Liver (tissue), 9 donors: Measurements from ENCODE around the gene RALGAPA2. TPM values are rescaled to one million over a fixed set of nuclear protein-coding genes. Genes with fewer than 3 reads are reported as not detected.

Experiments used
- DNase-seq: peaks from one replicate; pipeline ENCODE4 v3.0.0-alpha.2; 2017; ENCODE audit warnings: low spot score
- H3K27ac ChIP-seq, 2 donors: one replicate each; pipeline ENCODE4 v1.7.0; 2013; ENCODE audit warnings: inconsistent platforms in 2 of 2, low read length in 2 of 2, control low read depth in 1 of 2, low read depth in 1 of 2, mild to moderate bottlenecking in 1 of 2
- H3K27me3 ChIP-seq, 4 donors: one replicate each; pipeline versions ENCODE4 v1.6.1 to v1.7.0; 2013; ENCODE audit warnings: low read length in 3 of 4, inconsistent platforms in 1 of 4, mild to moderate bottlenecking in 1 of 4, moderate library complexity in 1 of 4; ENCODE audit not compliant: control insufficient read depth in 4 of 4, insufficient read depth in 4 of 4
- H3K36me3 ChIP-seq, 4 donors: one replicate each; pipeline versions ENCODE4 v1.6.1 to v1.7.0; 2013; ENCODE audit warnings: low read length in 3 of 4, mild to moderate bottlenecking in 3 of 4, low read depth in 1 of 4, moderate library complexity in 1 of 4; ENCODE audit not compliant: control insufficient read depth in 4 of 4, insufficient read depth in 3 of 4
- H3K4me1 ChIP-seq, 4 donors: one replicate each; pipeline versions ENCODE4 v1.6.1 to v1.7.0; 2013; ENCODE audit warnings: low read length in 3 of 4, mild to moderate bottlenecking in 3 of 4, moderate library complexity in 1 of 4; ENCODE audit not compliant: control insufficient read depth in 4 of 4, insufficient read depth in 4 of 4
- H3K4me3 ChIP-seq, 3 donors: one replicate each; pipeline versions ENCODE4 v1.6.1 to v1.7.0; 2013; ENCODE audit warnings: low read length in 3 of 3, control low read depth in 1 of 3, low read depth in 1 of 3, mild to moderate bottlenecking in 1 of 3
- H3K9ac ChIP-seq, 2 donors: one replicate each; pipeline ENCODE4 v1.7.0; 2013; ENCODE audit warnings: low read length in 2 of 2, mild to moderate bottlenecking in 2 of 2, moderate library complexity in 2 of 2, control low read depth in 1 of 2, low read depth in 1 of 2
- H3K9me3 ChIP-seq, 4 donors: one replicate each; pipeline versions ENCODE4 v1.6.1 to v1.7.0; 2013; ENCODE audit warnings: low read length in 3 of 4; ENCODE audit not compliant: control insufficient read depth in 4 of 4
- EGR1 ChIP-seq, 2 donors: IDR thresholded peaks; 2 replicates each; pipeline ENCODE4 v1.6.1; 2016 to 2018; ENCODE audit warnings: antibody characterized with exemption in 2 of 2, low read depth in 2 of 2
- FOXA2 ChIP-seq: IDR thresholded peaks from 2 replicates; pipeline ENCODE4 v1.6.1; 2016; ENCODE audit warnings: antibody characterized with exemption
- GABPA ChIP-seq, 2 donors: IDR thresholded peaks in 1 of 2; conservative IDR thresholded peaks in 1 of 2; 2 replicates each; pipeline ENCODE4 v1.6.1; 2016; ENCODE audit warnings: antibody characterized with exemption in 2 of 2, mild to moderate bottlenecking in 1 of 2, moderate library complexity in 1 of 2
- HNF4A ChIP-seq, 2 donors: conservative IDR thresholded peaks; 2 replicates each; pipeline ENCODE4 v1.6.1; 2016; ENCODE audit warnings: antibody characterized with exemption in 2 of 2, mild to moderate bottlenecking in 2 of 2
- HNF4G ChIP-seq: IDR thresholded peaks from 2 replicates; pipeline ENCODE4 v1.6.1; 2016; ENCODE audit warnings: antibody characterized with exemption
- RXRA ChIP-seq, 2 donors: IDR thresholded peaks; 2 replicates each; pipeline ENCODE4 v1.6.1; 2017 to 2018; ENCODE audit warnings: antibody characterized with exemption in 2 of 2, mild to moderate bottlenecking in 1 of 2
- SP1 ChIP-seq: IDR thresholded peaks from 2 replicates; pipeline ENCODE4 v1.6.1; 2018; ENCODE audit warnings: antibody characterized with exemption, mild to moderate bottlenecking
- TAF1 ChIP-seq: conservative IDR thresholded peaks from 2 replicates; pipeline ENCODE4 v1.6.1; 2016; ENCODE audit warnings: antibody characterized with exemption, mild to moderate bottlenecking
- YY1 ChIP-seq: IDR thresholded peaks from 2 replicates; pipeline ENCODE4 v1.6.1; 2016; ENCODE audit warnings: antibody characterized with exemption, mild to moderate bottlenecking
- WGBS: extraction: QIAGEN DNeasy Blood & Tissue Kit; methylation state at CpG from one replicate; pipeline ENCODE4 v1.1.7; 2013; 5-methylcytosine and 5-hydroxymethylcytosine counted together
- polyA plus RNA-seq, 2 donors: library from polyadenylated mRNA; stranded (reverse) in 1 of 2; unstranded in 1 of 2; fragments of 200-250 nt in 1 of 2; fragments of >200 nt in 1 of 2; fragmentation: Nextera tagmentation in 1 of 2; extraction: Ambion mirVana in 1 of 2; gene quantifications; one replicate each; pipeline versions ENCODE4 v1.2.1 to v1.2.3, GENCODE V29; 2013 to 2015
- total RNA-seq, 2 donors: library from RNA; depleted of rRNA; stranded (reverse); fragments of >200 nt; gene quantifications; one replicate each; pipeline ENCODE4 v1.2.3, GENCODE V29; 2014
- TF ChIP-seq, protein P1 (sequence below): fragments of 150-350 bp; IDR thresholded peaks from 2 replicates; pipeline ENCODE4 v1.5.1; 2017; ENCODE audit warnings: improper control_type of control experiment, low read depth, low read length; ENCODE audit not compliant: missing input control
- TF ChIP-seq, protein P2 (sequence below): IDR thresholded peaks from 2 replicates; pipeline ENCODE4 v1.6.1; 2016; ENCODE audit warnings: antibody characterized with exemption, mild to moderate bottlenecking
- TF ChIP-seq, protein P3 (sequence below): IDR thresholded peaks from 2 replicates; pipeline ENCODE4 v1.6.1; 2016; ENCODE audit warnings: antibody characterized with exemption
- TF ChIP-seq, protein P4 (sequence below): IDR thresholded peaks from 2 replicates; pipeline ENCODE4 v1.6.1; 2016; ENCODE audit warnings: antibody characterized with exemption
- donor health status: healthy.
- donor health status: healthy.
- donor health status: healthy.
- donor health status: healthy.
- donor health status: healthy.

Gene RALGAPA2
- total and polyA plus RNA-seq, 4 donors, result 14.8 to 89.9 (median 25.1) TPM

DNA sequence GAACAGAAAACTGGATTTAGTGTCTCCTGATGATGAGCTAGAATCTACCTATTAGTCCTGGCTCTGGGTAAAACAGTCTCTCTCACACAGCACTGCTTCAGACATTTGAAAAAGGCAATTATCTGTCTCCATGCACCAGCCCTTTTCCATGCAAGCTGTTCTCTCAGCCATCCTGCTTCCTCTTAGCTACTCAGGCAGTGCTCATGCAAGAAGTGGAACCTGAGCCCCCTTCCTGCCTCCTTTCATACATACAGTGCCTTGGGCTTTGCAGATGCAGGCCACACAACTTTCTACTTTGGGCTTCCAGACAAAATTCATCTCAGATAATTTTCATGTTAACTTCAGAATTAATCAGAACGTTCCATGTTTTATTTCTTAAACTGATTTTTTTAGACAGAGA lies 151.3 kb downstream of the RALGAPA2 start:
- TF ChIP-seq, protein P1, sequence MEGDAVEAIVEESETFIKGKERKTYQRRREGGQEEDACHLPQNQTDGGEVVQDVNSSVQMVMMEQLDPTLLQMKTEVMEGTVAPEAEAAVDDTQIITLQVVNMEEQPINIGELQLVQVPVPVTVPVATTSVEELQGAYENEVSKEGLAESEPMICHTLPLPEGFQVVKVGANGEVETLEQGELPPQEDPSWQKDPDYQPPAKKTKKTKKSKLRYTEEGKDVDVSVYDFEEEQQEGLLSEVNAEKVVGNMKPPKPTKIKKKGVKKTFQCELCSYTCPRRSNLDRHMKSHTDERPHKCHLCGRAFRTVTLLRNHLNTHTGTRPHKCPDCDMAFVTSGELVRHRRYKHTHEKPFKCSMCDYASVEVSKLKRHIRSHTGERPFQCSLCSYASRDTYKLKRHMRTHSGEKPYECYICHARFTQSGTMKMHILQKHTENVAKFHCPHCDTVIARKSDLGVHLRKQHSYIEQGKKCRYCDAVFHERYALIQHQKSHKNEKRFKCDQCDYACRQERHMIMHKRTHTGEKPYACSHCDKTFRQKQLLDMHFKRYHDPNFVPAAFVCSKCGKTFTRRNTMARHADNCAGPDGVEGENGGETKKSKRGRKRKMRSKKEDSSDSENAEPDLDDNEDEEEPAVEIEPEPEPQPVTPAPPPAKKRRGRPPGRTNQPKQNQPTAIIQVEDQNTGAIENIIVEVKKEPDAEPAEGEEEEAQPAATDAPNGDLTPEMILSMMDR, result no peak
- TF ChIP-seq YY1, result no peak
- no peak for TF ChIP-seq SP1
- TF ChIP-seq, protein P2, sequence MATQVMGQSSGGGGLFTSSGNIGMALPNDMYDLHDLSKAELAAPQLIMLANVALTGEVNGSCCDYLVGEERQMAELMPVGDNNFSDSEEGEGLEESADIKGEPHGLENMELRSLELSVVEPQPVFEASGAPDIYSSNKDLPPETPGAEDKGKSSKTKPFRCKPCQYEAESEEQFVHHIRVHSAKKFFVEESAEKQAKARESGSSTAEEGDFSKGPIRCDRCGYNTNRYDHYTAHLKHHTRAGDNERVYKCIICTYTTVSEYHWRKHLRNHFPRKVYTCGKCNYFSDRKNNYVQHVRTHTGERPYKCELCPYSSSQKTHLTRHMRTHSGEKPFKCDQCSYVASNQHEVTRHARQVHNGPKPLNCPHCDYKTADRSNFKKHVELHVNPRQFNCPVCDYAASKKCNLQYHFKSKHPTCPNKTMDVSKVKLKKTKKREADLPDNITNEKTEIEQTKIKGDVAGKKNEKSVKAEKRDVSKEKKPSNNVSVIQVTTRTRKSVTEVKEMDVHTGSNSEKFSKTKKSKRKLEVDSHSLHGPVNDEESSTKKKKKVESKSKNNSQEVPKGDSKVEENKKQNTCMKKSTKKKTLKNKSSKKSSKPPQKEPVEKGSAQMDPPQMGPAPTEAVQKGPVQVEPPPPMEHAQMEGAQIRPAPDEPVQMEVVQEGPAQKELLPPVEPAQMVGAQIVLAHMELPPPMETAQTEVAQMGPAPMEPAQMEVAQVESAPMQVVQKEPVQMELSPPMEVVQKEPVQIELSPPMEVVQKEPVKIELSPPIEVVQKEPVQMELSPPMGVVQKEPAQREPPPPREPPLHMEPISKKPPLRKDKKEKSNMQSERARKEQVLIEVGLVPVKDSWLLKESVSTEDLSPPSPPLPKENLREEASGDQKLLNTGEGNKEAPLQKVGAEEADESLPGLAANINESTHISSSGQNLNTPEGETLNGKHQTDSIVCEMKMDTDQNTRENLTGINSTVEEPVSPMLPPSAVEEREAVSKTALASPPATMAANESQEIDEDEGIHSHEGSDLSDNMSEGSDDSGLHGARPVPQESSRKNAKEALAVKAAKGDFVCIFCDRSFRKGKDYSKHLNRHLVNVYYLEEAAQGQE, result no peak
- TF ChIP-seq RXRA (IDR thresholded peaks at IDR 0.05), result no peak
- TF ChIP-seq HNF4A (conservative IDR thresholded peaks at IDR 0.05), result no peak
- TF ChIP-seq, protein P3, sequence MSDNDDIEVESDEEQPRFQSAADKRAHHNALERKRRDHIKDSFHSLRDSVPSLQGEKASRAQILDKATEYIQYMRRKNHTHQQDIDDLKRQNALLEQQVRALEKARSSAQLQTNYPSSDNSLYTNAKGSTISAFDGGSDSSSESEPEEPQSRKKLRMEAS, result no peak
- no peak for TF ChIP-seq FOXA2
- TF ChIP-seq EGR1 (IDR thresholded peaks at IDR 0.05; ENCODE audit: low read depth in 2 of 2), result no peak
- no peak for TF ChIP-seq TAF1
- TF ChIP-seq, protein P4, sequence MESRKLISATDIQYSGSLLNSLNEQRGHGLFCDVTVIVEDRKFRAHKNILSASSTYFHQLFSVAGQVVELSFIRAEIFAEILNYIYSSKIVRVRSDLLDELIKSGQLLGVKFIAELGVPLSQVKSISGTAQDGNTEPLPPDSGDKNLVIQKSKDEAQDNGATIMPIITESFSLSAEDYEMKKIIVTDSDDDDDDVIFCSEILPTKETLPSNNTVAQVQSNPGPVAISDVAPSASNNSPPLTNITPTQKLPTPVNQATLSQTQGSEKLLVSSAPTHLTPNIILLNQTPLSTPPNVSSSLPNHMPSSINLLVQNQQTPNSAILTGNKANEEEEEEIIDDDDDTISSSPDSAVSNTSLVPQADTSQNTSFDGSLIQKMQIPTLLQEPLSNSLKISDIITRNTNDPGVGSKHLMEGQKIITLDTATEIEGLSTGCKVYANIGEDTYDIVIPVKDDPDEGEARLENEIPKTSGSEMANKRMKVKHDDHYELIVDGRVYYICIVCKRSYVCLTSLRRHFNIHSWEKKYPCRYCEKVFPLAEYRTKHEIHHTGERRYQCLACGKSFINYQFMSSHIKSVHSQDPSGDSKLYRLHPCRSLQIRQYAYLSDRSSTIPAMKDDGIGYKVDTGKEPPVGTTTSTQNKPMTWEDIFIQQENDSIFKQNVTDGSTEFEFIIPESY, result no peak
- no peak for TF ChIP-seq GABPA (IDR thresholded peaks at IDR 0.05 in 1 of 2, conservative IDR thresholded peaks at IDR 0.05 in 1 of 2)
- H3K27me3 ChIP-seq, result no peaks in the 10 kb centered on the region
- WGBS, result 95% methylated on average over 1 of the region's 1 CpG

DNA sequence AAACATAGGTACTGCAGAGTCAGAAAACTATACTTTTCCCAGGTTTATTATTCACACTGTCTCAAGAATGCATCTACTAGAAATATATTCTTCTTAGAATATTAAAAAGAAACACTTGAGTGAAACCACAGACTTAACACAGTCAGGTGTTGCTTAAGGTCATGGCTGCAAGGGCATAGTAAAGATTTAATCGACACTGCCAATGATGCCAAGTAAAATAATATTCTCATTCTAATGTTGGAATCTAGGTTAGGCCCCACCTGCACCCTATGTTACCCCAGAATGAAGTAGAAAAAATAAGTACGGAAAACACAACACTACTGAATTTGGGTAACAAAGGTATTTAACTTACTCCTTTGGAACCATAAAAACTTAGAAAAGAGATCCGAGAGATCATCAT lies 155.0 kb downstream of the RALGAPA2 start:
- no peaks in the 10 kb centered on the region for H3K4me1 ChIP-seq
- no peak overlapping the region for H3K4me3 ChIP-seq
- 97% methylated on average over 3 of the region's 3 CpGs for WGBS
- no peak overlapping the region for H3K27ac ChIP-seq
- TF ChIP-seq HNF4G (no peak), SP1 (no peak), GABPA (IDR thresholded peaks at IDR 0.05 in 1 of 2, conservative IDR thresholded peaks at IDR 0.05 in 1 of 2) (no peak)
- H3K9me3 ChIP-seq, result no peaks in the 10 kb centered on the region
- H3K9ac ChIP-seq, result no peak overlapping the region
- no peak for DNase-seq
- peaks cover 2 to 33% (median 17%) of the 10 kb centered on the region in 4 donors for H3K36me3 ChIP-seq
- no peaks in the 10 kb centered on the region for H3K27me3 ChIP-seq

More for the DNA sequence above, 151.3 kb downstream of the RALGAPA2 start:
- no peak for DNase-seq
- no peak overlapping the region for H3K4me3 ChIP-seq
- H3K36me3 ChIP-seq, result peaks cover 2 to 30% (median 19%) of the 10 kb centered on the region in 4 donors
- no peaks in the 10 kb centered on the region for H3K4me1 ChIP-seq
- no peaks in the 10 kb centered on the region for H3K9me3 ChIP-seq
- no peak overlapping the region for H3K27ac ChIP-seq
- no peak overlapping the region for H3K9ac ChIP-seq
